ENCODE measurements around the gene ZNF512B.

The ZNF512B gene

GRCh38 chr20:63982937-63983336, 13.2 kb upstream of the ZNF512B start:
- no peak overlapping the region for H3K9ac ChIP-seq
- peaks cover 19% of the 10 kb centered on the region; the same call in 1 of the 2 replicates for H3K36me3 ChIP-seq (ENCODE audit: insufficient read depth)
- peaks cover 28% of the 10 kb centered on the region for H3K4me1 ChIP-seq (ENCODE audit: low read depth, poor library complexity, severe bottlenecking)
- H3K27me3 ChIP-seq (ENCODE audit: insufficient read depth, low read depth), result no peaks in the 10 kb centered on the region
- no peak overlapping the region for H2AFZ ChIP-seq (ENCODE audit: low read depth)
- H3K4me2 ChIP-seq, result no peak overlapping the region
- no peak overlapping the region for H3K4me3 ChIP-seq (IDR thresholded peaks at IDR 0.05; ENCODE audit: insufficient read depth, low read depth, low read length)
- no peak for TF ChIP-seq CTCF (conservative IDR thresholded peaks at IDR 0.05; ENCODE audit: low read depth, low read length)
- H3K27ac ChIP-seq, result no peak overlapping the region
- H3K79me2 ChIP-seq (ENCODE audit: insufficient read depth, low read depth), result peaks cover 38% of the 10 kb centered on the region
- no peaks in the 10 kb centered on the region for H4K20me1 ChIP-seq (ENCODE audit: insufficient read depth)

- H3K4me3 ChIP-seq (IDR thresholded peaks at IDR 0.05; ENCODE audit: insufficient read depth, low read depth, low read length), result peak within 1 kb of the TSS; percentile 9
- H3K79me2 ChIP-seq (ENCODE audit: insufficient read depth, low read depth), result peaks cover 38% of the 10 kb centered on the region
- H3K4me1 ChIP-seq (ENCODE audit: low read depth, poor library complexity, severe bottlenecking), result peaks cover 29% of the 10 kb centered on the region
- H2AFZ ChIP-seq (ENCODE audit: low read depth), result peak within 1 kb of the TSS; percentile 85
- H3K27ac ChIP-seq, result peak within 1 kb of the TSS; percentile 68
- peak within 1 kb of the TSS; percentile 97 for H3K4me2 ChIP-seq
- H3K9ac ChIP-seq, result peak within 1 kb of the TSS; percentile 64
- no peaks in the 10 kb centered on the region for H3K27me3 ChIP-seq (ENCODE audit: insufficient read depth, low read depth)
- TF ChIP-seq CTCF (conservative IDR thresholded peaks at IDR 0.05; ENCODE audit: low read depth, low read length), result peak; percentile 87
- H3K36me3 ChIP-seq (ENCODE audit: insufficient read depth), result peaks cover 13% of the 10 kb centered on the region; the same call in 1 of the 2 replicates
- H4K20me1 ChIP-seq (ENCODE audit: insufficient read depth), result no peaks in the 10 kb centered on the region
These were observed 11.3 kb upstream of the ZNF512B start, which contains the start of gene PRPF6 for GRCh38 chr20:63980806-63981728. Gene PRPF6, plus strand, starts transcription at chr20:63981132. Its CDS starts 114 bp downstream, at chr20:63981246.

- H2AFZ ChIP-seq (ENCODE audit: low read depth), result peak overlapping the region; percentile 85
- H4K20me1 ChIP-seq (ENCODE audit: insufficient read depth), result no peaks in the 10 kb centered on the region
- peak overlapping the region; percentile 68 for H3K27ac ChIP-seq
- peaks cover 29% of the 10 kb centered on the region for H3K4me1 ChIP-seq (ENCODE audit: low read depth, poor library complexity, severe bottlenecking)
- peaks cover 8% of the 10 kb centered on the region; the same call in 1 of the 2 replicates for H3K36me3 ChIP-seq (ENCODE audit: insufficient read depth)
- H3K4me3 ChIP-seq (IDR thresholded peaks at IDR 0.05; ENCODE audit: insufficient read depth, low read depth, low read length), result peak overlapping the region; percentile 9
- H3K79me2 ChIP-seq (ENCODE audit: insufficient read depth, low read depth), result peaks cover 38% of the 10 kb centered on the region
- no peak for TF ChIP-seq CTCF (conservative IDR thresholded peaks at IDR 0.05; ENCODE audit: low read depth, low read length)
- H3K27me3 ChIP-seq (ENCODE audit: insufficient read depth, low read depth), result no peaks in the 10 kb centered on the region
- H3K9ac ChIP-seq, result peak overlapping the region; percentile 64
- peak overlapping the region; percentile 91 for H3K4me2 ChIP-seq
These were observed 10.6 kb upstream of the ZNF512B start for GRCh38 chr20:63980317-63980805.

- Histone ChIP-seq H3K4me1 (ENCODE audit: low read depth, poor library complexity, severe bottlenecking) (peaks cover 29% of the 10 kb centered on the region), H4K20me1 (ENCODE audit: insufficient read depth) (no peaks in the 10 kb centered on the region), H3K79me2 (ENCODE audit: insufficient read depth, low read depth) (peaks cover 32% of the 10 kb centered on the region), H3K4me3 (IDR thresholded peaks at IDR 0.05; ENCODE audit: insufficient read depth, low read depth, low read length) (peak within 1 kb of the TSS; percentile 9), H3K9ac (peak within 1 kb of the TSS; percentile 64), H3K4me2 (peak within 1 kb of the TSS; percentile 92), H3K36me3 (ENCODE audit: insufficient read depth) (peaks cover 3% of the 10 kb centered on the region; the same call in 1 of the 2 replicates), H3K27ac (peak within 1 kb of the TSS; percentile 68), H3K27me3 (ENCODE audit: insufficient read depth, low read depth) (no peaks in the 10 kb centered on the region), H2AFZ (ENCODE audit: low read depth) (peak within 1 kb of the TSS; percentile 88)
- TF ChIP-seq CTCF (conservative IDR thresholded peaks at IDR 0.05; ENCODE audit: low read depth, low read length), result no peak
These were observed 10.0 kb upstream of the ZNF512B start, which contains the start of gene SAMD10 for GRCh38 chr20:63979557-63980316. Gene SAMD10, minus strand, starts transcription at chr20:63979642. Its CDS starts 175 bp downstream, at chr20:63979467.
